ENCODE results near the gene DENND2A.
A peak's percentile ranks its signal among the peaks of the same experiment; 100 is the strongest.
"Not testable (repeated sequence)": the region's sequence is repeated elsewhere in the genome, so short reads cannot be mapped to it uniquely, and the experiment has no call there.

DENND2A gene

GRCh38 chr7:140638173-140638791, 2.3 kb downstream of the DENND2A start:
- Histone ChIP-seq H3K9ac (no peak overlapping the region), H3K9me3 (replicated peaks in 1 of 11) (no peaks in the 10 kb centered on the region), H4K20me1 (peaks cover 0 to 21% (median 4%) of the 10 kb centered on the region in 11 experiments; a peak in 7 of 22 replicates), H3K27me3 (peaks cover 25 to 55% (median 36%) of the 10 kb centered on the region in 11 experiments), H3K4me1 (peaks cover 35 to 44% (median 40%) of the 10 kb centered on the region in 10 experiments), H3K36me3 (no peaks in the 10 kb centered on the region), H3K27ac (no peak overlapping the region), H3K4me2 (peak overlapping the region in 5 of 11 experiments; percentile 97 to 100 (median 99); a peak in 4 of 22 replicates), H3K4me3 (no peak overlapping the region)
- TF ChIP-seq Cebpa-rat (IDR thresholded peaks at IDR 0.05) = no peak

- peaks cover 0 to 21% (median 4%) of the 10 kb centered on the region in 11 experiments; a peak in 7 of 22 replicates for H4K20me1 ChIP-seq
- no peaks in the 10 kb centered on the region for H3K36me3 ChIP-seq
- H3K4me3 ChIP-seq = no peak overlapping the region
- H3K4me1 ChIP-seq = peaks cover 32 to 38% (median 36%) of the 10 kb centered on the region in 10 experiments
- TF ChIP-seq Cebpa-rat (IDR thresholded peaks at IDR 0.05) = no peak
- H3K27me3 ChIP-seq = peaks cover 25 to 47% (median 36%) of the 10 kb centered on the region in 11 experiments
- no peak overlapping the region for H3K4me2 ChIP-seq
- H3K9me3 ChIP-seq (replicated peaks in 1 of 11) = no peaks in the 10 kb centered on the region
- no peak overlapping the region for H3K9ac ChIP-seq
- no peak overlapping the region for H3K27ac ChIP-seq
Measured at GRCh38 chr7:140637400-140637799, 3.2 kb downstream of the DENND2A start.

DNA sequence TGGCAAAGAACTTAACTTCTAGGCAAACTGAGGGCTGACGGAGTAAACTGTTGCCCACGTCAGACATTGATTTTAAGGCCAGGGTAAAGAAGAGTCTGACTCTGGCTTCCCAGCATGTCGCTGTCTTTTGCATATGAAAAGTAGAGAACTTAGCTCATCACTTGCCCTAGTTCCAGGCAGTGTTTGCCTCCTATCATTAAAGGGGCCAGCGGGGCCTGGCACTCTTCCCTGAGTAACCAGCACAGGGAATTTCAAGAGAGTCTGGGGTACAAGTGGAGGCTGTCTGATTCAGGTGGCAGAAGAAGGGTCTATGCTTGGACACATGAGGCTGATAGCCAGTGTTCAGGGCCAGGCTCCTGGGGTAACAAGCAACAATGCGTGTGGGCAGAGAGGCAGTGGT, 4.8 kb downstream of the DENND2A start:
- Histone ChIP-seq H3K4me3 (no peak overlapping the region), H3K4me1 (peaks cover 16 to 23% (median 20%) of the 10 kb centered on the region in 10 experiments), H3K9me3 (replicated peaks in 1 of 11) (no peaks in the 10 kb centered on the region), H3K4me2 (no peak overlapping the region), H3K27me3 (peaks cover 18 to 32% (median 25%) of the 10 kb centered on the region in 11 experiments), H4K20me1 (peaks cover 0 to 10% (median under 1%) of the 10 kb centered on the region in 11 experiments; a peak in 6 of 22 replicates), H3K27ac (no peak overlapping the region), H3K9ac (no peak overlapping the region), H3K36me3 (no peaks in the 10 kb centered on the region)
- no peak for TF ChIP-seq Cebpa-rat (IDR thresholded peaks at IDR 0.05)

DNA sequence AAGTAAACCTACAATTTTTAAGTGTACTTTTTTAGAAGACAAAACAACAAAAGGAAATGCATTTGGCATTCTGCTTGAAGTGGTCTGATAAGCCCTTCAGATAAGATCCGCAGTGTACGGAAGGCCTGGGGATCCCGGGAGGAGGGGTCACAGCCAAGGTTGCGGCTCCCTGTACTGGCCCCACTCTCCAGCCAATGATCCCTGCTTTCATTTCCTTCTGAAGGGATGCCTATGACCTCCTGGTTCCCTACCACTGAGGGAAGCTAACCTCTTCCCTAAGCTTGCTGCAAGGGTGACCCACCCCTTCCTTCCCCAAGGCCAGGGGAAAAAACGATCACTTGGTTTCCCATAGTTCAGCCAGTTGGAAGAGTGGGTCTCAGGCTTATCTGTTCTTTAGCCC, 5.3 kb downstream of the DENND2A start:
- no peak for TF ChIP-seq Cebpa-rat (IDR thresholded peaks at IDR 0.05)
- Histone ChIP-seq H3K27ac (no peak overlapping the region), H3K9me3 (replicated peaks in 1 of 11) (no peaks in the 10 kb centered on the region), H4K20me1 (peaks cover 0 to 7% (median 0%) of the 10 kb centered on the region in 11 experiments; a peak in 4 of 22 replicates), H3K4me2 (no peak overlapping the region), H3K4me3 (no peak overlapping the region), H3K36me3 (no peaks in the 10 kb centered on the region), H3K4me1 (peaks cover 15 to 20% (median 18%) of the 10 kb centered on the region in 10 experiments), H3K27me3 (peaks cover 14 to 27% (median 20%) of the 10 kb centered on the region in 11 experiments), H3K9ac (no peak overlapping the region)

GRCh38 chr7:140631602-140632001, 9.0 kb downstream of the DENND2A start:
- no peak overlapping the region for H3K27ac ChIP-seq
- no peaks in the 10 kb centered on the region for H4K20me1 ChIP-seq
- H3K4me2 ChIP-seq = no peak overlapping the region
- H3K27me3 ChIP-seq = no peaks in the 10 kb centered on the region
- no peaks in the 10 kb centered on the region for H3K36me3 ChIP-seq
- no peaks in the 10 kb centered on the region for H3K9me3 ChIP-seq (replicated peaks in 1 of 11)
- peaks cover 0 to 12% (median 0%) of the 10 kb centered on the region in 10 experiments; a peak in 6 of 20 replicates for H3K4me1 ChIP-seq
- TF ChIP-seq Cebpa-rat (IDR thresholded peaks at IDR 0.05) = no peak
- H3K9ac ChIP-seq = no peak overlapping the region
- no peak overlapping the region for H3K4me3 ChIP-seq

- Histone ChIP-seq H3K4me1 (peaks cover 0 to 12% (median 0%) of the 10 kb centered on the region in 10 experiments; a peak in 6 of 20 replicates), H3K27ac (no peak overlapping the region), H3K9ac (no peak overlapping the region), H3K4me2 (no peak overlapping the region), H3K36me3 (no peaks in the 10 kb centered on the region), H4K20me1 (no peaks in the 10 kb centered on the region), H3K9me3 (replicated peaks in 1 of 11) (no peaks in the 10 kb centered on the region), H3K4me3 (no peak overlapping the region), H3K27me3 (no peaks in the 10 kb centered on the region)
- TF ChIP-seq Cebpa-rat (IDR thresholded peaks at IDR 0.05) = no peak
Measured at GRCh38 chr7:140631021-140631420, 9.6 kb downstream of the DENND2A start.

DNA sequence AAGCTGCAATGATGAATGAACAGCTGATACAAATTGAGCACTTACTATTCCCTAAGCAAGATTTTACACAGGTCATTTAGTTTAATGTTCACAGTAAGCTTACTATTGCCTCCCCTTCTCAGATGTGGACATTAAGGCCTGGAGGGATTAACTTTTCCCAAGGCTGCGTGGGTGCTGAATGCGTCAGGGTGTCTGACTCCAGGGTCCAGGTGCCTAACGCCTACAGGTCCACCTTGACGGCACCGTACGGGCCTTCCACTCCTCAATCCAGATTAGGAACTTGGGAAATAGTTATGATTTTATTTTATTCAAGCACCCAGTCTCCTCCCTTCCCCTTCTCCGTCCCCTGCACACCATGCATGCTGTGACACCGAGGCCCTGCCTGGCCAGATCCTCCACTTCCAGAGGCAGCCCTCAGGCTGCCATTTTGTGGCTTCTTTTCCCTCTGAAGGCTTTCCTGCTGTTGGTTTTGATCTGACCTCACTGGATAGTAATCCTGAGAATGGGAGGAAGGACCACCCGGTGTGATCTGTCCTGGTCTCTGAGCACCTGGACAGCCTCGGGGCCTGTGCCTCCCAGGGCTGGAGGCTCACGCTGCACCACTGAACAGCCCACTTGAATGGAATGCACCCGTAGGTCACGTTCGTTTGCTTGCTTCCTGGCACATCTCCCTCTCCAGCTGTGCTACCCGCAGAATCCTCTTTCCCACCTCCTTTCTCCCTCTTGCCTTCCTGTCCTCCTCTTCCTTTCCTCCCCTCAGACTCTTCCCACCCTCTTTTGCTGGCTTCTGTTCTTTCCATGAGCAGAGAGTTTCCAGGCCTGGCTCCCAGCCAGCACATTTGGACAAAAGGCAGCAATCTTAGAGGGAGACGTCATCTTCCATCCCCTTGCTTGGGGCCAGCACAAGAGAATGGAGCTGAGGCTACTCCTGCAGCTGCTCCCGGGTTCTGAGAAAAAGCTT, 14.4 kb downstream of the DENND2A start:
- Histone ChIP-seq H3K27me3 (no peaks in the 10 kb centered on the region), H3K36me3 (no peaks in the 10 kb centered on the region), H3K9me3 (replicated peaks in 1 of 11) (no peaks in the 10 kb centered on the region), H3K4me1 (peaks cover 0 to 18% (median 0%) of the 10 kb centered on the region in 10 experiments; a peak in 6 of 20 replicates), H3K9ac (no peak overlapping the region), H3K27ac (no peak overlapping the region), H3K4me2 (no peak overlapping the region), H4K20me1 (no peaks in the 10 kb centered on the region), H3K4me3 (no peak overlapping the region)
- TF ChIP-seq Cebpa-rat (IDR thresholded peaks at IDR 0.05) = no peak

DNA sequence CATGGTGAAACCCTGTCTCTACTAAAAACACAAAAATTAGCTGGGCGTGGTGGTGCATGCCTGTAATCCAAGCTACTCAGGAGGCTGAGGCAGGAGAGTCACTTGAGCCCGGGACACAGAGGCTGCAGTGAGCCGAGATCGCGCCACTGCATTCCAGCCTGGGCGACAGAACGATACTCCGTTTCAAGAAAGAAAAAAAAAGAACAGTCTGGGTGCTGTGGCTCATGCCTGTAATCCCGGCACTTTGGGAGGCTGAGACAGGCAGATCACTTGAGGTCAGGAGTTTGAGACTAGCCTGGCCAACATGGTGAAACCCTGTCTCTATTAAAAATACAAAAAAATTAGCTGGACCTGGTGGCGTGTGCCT, 15.4 kb downstream of the DENND2A start:
- H4K20me1 ChIP-seq; H3K27ac ChIP-seq; H3K4me3 ChIP-seq; H3K9ac ChIP-seq; H3K36me3 ChIP-seq; H3K9me3 ChIP-seq (replicated peaks in 1 of 11); H3K27me3 ChIP-seq; H3K4me2 ChIP-seq: not testable (repeated sequence)
- H3K4me1 ChIP-seq = peaks cover 0 to 18% (median 5%) of the 10 kb centered on the region in 10 experiments; a peak in 7 of 20 replicates

DNA sequence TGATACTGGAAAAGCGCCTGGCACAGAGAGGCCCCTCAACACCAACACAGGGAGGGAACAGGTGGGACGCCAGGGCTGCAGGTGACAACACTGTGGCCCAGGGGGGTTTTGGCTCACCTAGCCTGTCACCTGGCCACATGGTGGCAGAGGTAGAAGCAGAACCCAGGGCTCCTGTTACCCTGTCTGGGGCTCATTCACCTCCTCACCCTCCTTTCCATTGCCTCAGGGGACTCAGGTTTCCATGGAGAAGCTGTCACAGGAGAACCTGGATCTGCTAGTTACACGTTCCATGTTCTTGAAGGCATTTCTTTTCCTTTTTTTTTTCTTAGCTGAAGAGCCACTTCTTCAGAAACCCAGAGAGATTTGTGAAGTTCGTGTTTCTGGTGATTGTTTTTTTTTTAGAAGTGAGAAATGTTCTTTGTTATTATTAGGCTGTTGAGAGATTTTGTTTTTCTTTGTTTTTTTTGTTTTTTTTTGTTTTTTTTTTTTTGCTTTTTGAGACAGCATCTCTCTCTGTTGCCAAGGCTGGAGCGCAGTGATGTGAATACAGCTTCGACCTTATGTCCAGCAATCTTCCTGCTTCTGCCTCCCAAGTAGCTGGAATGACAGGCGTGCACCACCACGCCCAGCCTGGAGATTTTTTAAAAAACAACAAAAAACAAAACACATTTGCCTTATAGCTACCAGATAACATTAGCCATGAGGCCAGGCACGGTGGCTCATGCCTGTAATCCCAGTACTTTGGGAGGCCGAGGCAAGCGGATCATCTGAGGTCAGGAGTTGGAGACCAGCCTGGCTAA, 16.0 kb downstream of the DENND2A start:
- Histone ChIP-seq H4K20me1 (no peaks in the 10 kb centered on the region), H3K36me3 (no peaks in the 10 kb centered on the region), H3K4me1 (peaks cover 0 to 18% (median 5%) of the 10 kb centered on the region in 10 experiments; a peak in 7 of 20 replicates), H3K4me2 (no peak overlapping the region), H3K27ac (no peak overlapping the region), H3K4me3 (no peak overlapping the region), H3K9ac (no peak overlapping the region), H3K27me3 (no peaks in the 10 kb centered on the region), H3K9me3 (replicated peaks in 1 of 11) (no peaks in the 10 kb centered on the region)
- TF ChIP-seq Cebpa-rat (IDR thresholded peaks at IDR 0.05) = no peak
